GM21619 (cell line): Measurements from ENCODE around the gene ZFHX2.
A peak's percentile ranks its signal among the peaks of the same experiment; 100 is the strongest.
"Not testable (repeated sequence)": the region's sequence is repeated elsewhere in the genome, so short reads cannot be mapped to it uniquely, and the experiment has no call there.

ENCODE experiments used
- ATAC-seq: cut with Tn5 transposase; IDR thresholded peaks from one replicate; pipeline ENCODE4 v1.9.1; 2021; ENCODE audit not compliant: unreplicated experiment

ZFHX2 gene

DNA sequence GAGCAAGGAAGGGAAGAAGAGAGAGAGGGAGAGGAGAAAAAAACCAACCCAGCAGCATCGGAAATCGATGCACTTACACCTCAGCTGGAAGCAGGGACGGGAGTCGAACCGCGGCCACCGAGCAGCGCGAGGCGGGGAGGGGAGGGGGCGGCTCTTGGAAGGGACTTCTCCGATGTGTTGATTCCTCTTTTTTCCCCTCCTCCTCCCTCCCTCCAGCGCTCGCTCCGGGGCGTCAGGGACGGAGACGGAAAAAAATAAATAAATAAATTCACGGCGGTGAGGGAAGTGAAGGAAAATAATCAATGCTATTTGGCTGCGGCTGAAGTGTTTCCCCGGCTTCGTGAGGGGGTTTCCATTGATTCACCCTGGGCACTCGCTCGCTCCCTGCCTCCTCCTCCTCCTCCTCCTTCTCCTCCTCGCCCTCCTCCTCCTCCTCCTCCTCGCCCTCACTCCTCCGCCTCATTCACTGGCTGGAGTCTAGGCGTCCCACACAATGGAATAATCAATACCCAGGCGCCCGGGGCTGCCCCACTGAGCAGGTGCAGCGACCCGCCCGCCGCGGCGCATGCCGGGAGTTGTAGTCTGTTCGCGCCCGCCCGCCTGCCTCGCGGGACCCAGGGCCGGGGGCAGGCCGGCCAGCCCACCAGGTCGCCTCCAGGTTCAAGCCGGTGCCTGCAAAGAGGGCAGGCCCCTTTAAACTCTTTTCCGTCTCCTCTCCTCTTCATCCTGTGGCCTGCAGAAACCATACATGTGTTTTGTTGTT, at the start of gene ZFHX2:
TSS of gene ZFHX2 (minus strand) at position 500 of the 763 bp plus-strand sequence. CDS start 16,440 bp downstream, outside the sequence.
- peak; percentile 56 for ATAC-seq

DNA sequence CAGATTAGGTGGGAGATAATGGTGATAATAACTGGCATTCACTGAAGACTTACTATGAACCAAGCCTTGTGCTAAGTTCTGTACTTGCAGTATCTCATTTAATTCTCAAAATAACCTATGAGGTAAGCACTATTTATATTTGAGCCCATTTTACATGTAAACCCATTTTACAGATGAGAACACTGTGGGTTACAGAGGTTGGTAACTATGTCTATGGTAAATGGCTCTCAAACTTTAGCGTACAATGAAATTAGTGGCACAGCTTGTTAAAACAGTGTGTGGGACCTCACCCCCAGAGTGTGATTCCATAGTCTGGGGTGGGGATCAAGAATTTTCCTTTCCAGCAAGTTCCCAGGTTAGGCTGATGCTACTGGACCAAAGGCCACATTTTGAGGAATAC, 49.2 kb upstream of the ZFHX2 start:
- ATAC-seq = no peak

- ATAC-seq = no peak
These were observed 48.8 kb upstream of the ZFHX2 start for GRCh38 chr14:23600322-23600707.

DNA sequence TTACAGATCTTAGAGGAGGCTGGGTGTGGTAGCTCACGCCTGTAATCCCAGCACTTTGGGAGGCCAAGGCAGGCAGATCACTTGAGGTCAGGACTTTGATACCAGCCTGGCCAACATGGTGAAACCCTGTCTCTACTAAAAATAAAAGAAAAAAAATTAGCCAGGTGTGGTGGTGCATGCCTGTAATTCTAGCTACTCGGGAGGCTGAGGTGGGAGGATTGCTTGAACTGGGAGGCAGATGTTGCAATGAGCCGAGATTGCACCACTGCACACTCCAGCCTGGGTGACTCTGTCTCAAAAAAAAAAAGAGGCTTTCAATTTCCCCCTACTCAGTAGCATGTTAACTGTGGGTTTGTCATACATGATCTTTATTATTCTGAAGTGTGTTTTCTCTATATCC, 42.6 kb upstream of the ZFHX2 start:
- not testable (repeated sequence) for ATAC-seq

- no peak for ATAC-seq
These were observed 38.6 kb upstream of the ZFHX2 start for GRCh38 chr14:23590198-23590597.

DNA sequence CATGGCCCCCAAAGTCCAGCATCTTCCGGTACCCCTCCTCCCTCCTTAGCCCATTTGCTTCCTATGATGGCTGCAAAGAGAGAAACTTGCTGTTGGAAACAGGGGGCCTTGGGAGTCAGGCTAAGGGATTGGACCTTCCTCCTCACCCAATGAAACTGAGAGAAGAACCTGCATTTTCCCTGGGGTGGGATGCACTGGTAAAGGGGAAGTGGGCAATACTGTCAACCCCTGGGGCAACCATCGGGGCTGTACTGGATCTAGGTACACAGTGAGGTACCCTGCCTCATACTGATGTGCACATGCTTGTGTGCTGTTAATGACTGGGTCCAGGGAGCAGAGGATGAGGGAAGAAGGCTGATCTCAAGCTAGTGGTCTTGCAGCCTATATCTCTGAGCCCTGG, 38.0 kb upstream of the ZFHX2 start:
- no peak for ATAC-seq

GRCh38 chr14:23588884-23589598, 37.5 kb upstream of the ZFHX2 start:
- peak; percentile 98 for ATAC-seq

GRCh38 chr14:23584527-23585203, 33.1 kb upstream of the ZFHX2 start:
- not testable (repeated sequence) for ATAC-seq

DNA sequence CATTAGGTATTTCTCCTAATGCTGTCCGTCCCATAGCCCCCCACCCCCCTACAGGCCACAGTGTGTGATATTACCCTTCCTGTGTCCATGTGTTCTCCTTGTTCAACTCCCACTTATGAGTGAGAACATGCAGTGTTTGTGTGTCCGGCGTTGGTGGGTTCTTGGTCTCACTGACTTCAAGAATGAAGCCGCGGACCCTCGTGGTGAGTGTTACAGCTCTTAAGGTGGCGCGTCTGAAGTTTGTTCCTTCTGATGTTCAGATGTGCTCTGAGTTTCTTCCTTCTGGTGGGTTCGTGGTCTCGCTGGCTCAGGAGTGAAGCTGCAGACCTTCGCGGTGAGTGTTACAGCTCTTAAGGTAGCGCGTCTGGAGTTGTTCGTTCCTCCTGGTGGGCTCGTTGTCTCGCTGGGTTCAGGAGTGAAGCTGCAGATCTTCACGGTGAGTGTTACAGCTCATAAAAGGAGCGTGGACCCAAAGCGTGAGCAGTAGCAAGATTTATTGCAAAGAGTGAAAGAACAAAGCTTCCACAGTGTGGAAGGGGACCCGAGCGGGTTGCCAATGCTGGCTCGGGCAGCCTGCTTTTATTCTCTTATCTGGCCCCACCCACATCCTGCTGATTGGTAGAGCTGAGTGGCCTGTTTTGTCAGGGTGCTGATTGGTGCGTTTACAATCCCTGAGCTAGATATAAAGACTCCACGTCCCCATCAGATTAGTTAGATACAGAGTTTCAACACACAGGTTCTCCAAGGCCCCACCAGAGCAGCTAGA, 32.4 kb upstream of the ZFHX2 start:
- not testable (repeated sequence) for ATAC-seq

DNA sequence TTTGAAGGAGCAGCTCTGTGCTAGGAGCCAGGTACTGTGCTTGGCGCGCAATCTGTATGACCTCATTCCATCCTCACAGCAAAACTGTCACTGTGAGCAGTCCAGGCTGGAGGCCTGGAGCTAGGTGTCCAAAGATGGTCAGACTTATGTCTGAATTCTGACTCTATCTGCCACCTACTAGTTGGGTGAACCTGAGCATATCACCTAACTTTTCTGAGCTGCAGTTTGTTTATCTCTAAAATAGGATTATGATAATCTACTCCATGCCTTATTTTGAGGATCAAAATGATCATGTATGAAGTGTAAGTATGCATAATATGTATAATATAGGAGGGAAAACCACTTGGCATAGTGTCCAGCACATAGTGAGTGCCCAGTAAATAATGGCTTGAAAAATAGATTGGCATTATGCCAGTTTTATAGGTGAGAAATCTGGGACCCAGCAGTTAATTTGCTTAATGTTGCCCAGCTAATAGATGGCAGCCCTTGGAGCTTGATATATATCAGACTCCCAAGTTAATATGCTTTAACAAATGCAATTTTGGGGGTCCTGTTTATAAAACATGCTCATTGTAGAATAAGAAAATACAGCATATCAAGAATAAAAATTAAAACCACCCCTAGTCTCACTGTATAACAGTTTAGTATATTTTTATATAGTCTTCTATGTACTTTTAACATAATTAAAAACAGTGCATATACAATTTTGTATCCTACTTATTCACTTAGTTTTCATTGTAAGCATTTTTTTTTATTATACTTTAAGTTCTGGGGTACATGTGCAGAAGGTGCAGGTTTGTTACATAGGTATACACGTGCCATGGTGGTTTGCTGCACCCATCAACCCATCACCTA, 31.6 kb upstream of the ZFHX2 start:
- ATAC-seq = no peak

DNA sequence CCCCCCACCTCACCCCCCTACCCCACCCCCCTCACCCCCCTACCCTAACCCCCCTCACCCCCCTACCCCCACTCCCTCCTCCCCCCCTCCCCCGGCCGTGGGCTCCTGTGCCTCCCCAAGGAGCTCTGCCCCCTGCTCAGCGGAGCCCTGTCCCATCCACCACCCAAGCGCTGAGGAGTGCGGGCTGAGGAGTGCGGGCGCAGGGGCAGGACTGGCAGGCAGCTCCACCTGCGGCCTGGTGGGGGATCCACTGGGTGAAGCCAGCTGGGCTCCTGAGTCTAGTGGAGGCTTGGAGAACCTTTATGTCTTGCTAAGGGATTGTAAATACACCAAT, 29.4 kb upstream of the ZFHX2 start:
- no peak for ATAC-seq

DNA sequence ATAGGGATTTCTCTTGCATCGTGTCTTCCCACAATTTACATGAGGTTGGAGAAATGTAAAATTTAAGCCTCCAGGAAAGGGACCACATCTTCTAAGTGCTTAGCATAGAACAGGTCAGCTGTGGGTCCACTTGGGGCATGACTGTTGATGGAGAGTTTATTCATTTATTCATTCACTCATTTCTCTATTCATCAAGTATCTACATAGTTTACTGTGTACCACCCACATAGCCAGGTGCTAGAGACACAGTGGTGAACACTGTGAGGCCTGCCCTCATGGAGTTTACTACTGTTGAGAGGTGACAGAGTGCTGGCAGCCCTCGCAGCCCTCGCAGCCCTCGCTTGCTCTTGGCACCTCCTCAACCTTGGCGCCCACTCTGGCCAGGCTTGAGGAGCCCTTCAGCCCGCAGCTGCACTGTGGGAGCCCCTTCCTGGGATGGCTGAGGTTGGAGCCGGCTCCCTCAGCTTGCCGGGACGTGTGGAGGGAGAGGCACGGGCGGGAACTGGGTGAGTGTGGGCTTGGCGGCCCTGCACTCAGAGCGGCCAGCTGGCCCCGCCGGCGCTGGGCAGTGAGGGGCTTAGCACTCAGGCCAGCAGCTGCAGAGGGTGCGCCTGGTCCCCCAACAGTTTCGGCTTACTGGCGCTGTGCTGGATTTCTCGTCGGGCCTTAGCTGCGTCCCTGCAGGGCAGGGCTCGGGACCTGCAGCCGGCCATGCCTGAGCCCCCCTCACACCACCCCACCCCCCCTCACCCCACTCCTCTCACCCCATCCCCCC, 28.8 kb upstream of the ZFHX2 start:
- ATAC-seq = no peak

DNA sequence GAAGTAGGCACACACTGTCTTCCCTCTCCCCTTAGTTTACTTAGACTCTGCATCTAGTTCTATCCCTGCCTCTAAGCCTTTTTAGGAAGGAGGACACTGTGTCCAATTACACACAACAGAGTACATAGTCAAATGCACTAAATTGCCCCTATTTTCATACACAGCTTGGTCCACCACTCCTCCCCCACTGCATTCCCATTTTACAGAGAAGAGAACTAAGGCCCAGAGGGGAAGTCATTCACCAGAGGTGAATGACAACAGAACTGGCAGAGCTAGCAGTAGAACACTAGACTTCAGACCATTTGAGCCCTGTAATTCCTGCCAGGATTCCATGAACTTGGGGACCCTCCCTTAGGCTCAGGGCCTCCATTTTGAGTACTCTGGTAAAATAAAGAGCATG, 28.2 kb upstream of the ZFHX2 start:
- no peak for ATAC-seq

DNA sequence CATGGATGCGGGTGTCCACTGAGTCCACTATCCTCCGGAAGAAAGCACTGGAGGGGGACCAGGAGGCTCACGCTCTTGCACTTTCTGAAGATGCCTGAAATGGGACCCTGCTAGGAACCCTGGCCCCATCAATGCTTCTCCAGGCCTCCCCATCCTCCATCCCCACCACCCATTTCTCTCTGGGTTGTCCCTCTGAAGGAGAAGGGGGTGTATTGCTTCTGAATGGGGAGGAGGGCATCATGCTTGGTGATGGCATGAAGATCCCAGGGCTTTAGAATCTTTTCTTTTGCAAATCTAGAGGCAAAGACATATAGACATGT, 27.7 kb upstream of the ZFHX2 start:
- ATAC-seq = no peak

DNA sequence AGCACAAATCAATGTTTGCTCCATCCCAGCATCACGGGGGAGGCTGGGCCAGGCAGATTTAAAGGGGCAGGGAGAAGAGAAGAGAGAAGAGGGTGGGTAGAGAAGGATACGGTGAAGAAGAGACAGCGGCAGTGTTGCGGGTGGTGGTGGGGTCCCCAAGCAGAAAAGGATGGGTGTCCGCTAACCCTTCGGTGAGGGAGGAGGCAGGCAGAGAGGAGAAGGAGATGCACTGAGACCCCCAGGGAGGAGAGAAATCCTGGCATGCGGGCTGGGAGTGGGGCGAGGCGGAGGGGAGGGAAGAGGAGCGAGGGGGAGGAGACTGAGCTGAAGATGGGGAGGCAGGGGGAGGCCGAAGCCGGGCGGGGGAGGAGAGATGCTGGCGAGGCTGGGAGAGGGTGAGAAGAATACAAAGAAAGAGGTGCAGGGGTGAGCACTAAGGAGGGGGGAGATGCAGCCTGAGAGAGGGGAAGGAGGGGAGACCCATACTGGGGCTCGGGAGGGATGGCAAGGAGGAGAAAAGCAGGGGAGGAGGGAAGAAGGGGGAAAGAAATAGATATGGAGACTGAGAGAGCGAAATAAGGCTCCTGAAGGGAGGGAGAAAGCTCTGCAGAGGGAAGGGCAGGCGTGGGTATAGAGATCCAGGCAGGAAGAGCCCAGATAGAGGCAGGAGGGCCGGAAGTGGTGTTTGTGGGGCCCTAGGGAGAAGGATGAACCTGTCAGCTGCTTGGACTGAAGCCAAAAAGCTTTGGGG, 27.2 kb upstream of the ZFHX2 start, which contains the start of gene JPH4:
TSS of gene JPH4 (minus strand) at position 231 of the 751 bp plus-strand sequence. CDS start 1,337 bp downstream, outside the sequence.
- no peak for ATAC-seq

- no peak for ATAC-seq
These were observed 26.3 kb upstream of the ZFHX2 start for GRCh38 chr14:23577710-23578392.

DNA sequence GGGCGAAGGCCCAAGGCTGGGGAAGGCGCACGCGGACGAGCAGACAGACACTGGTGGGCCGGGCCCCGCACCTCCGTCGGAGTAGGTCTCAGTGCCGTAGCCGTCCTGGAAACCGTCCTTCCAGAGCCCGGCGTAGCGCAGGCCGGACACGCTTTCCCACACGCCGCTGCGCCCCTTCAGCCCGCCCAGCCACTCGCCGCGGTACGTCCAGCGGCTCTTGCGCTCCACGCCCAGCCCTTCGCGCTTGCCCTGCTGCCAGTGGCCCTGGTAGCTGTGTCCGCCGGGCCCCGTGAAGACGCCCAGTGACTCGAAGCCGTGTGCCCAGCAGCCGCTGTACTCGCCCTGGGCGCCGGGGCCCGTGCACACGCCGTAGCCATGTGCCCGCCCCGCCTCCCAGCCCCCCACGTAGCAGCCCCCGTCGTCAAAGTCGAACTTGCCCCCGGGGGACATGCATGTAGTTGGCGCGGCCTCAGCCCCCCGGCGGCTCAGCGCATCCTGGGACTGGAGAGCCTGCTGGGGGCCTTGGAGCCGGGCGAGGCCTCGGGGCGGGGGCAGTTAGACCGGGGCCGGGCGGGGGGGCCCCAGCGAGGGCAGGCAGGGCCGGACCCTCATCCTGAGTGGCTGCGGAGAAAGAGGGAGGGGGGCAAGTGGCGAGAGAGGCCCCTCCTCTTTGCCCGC, 25.6 kb upstream of the ZFHX2 start:
- no peak for ATAC-seq
